ENCODE measurements around the gene HBP1. TPM values are rescaled to one million over a fixed set of nuclear protein-coding genes. Genes with fewer than 3 reads are reported as not detected.

HBP1 gene, protein sequence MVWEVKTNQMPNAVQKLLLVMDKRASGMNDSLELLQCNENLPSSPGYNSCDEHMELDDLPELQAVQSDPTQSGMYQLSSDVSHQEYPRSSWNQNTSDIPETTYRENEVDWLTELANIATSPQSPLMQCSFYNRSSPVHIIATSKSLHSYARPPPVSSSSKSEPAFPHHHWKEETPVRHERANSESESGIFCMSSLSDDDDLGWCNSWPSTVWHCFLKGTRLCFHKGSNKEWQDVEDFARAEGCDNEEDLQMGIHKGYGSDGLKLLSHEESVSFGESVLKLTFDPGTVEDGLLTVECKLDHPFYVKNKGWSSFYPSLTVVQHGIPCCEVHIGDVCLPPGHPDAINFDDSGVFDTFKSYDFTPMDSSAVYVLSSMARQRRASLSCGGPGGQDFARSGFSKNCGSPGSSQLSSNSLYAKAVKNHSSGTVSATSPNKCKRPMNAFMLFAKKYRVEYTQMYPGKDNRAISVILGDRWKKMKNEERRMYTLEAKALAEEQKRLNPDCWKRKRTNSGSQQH
- total RNA-seq (100 to 1,000 TPM in 4 of 5 experiments, 10 to 100 TPM in 1; 34.6 to 219 (median 124) TPM), polyA plus RNA-seq (10 to 100 TPM; 63.9 to 82.9 TPM), total RNA-seq (298 reads per million, percentile 96 among the genes with 10 or more reads in this experiment)

DNA sequence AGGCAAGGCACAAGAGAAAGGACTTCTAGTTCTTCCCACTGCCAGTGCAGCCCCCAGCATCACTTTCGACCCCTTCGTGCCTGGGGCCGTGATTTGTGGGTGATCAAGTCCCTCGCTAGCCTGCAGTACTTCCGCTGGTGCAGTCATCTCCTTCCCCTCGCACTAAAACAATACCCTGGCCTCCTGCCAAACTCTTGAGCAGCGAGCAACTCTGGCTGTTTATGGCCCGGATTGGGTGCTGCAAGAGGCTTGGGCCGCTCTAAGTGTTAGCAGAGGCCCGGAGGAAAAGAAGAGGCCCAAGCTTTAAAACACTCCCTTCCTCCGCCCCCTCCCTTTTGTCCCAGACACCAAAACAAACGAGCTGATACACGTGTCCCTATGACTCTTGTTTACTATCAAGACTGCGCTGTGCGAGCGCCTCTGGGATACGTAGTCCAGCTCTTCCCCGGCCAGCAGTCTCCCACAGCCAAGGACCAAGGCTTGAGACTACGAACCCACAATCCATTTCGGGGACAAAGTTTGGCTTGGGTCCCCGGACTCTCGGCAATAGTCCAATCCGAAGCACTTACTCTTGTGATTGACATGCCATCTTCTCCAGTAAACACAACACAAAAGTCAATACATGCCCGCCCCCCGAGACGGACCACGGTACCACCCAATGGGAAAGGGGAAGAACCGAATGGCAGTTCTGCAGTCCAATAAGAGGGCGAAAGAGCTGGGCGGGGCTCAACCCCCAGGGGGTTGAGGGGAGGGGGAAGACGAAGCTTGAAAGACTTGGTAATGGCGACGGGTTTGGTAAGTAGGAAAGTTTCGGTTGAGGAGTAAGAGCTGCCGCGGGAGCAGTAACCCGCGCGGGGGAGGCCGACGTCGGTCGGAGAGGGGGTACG lies at the start of gene HBP1:
HBP1 (plus strand) TSS at position 771 of the 887 bp plus-strand sequence. CDS start 10,891 bp downstream, outside the sequence.
- peak within 1 kb of the TSS; percentile 92 to 100 (median 96) for H3K4me3 Mint-ChIP-seq
- peaks cover 0 to 28% (median 0%) of the 10 kb centered on the region in 5 donors for H3K27me3 Mint-ChIP-seq
- H3K9me3 ChIP-seq (ENCODE audit: control insufficient read depth in 2 of 3, low read length in 3 of 3), result no peaks in the 10 kb centered on the region
- H3K27ac Mint-ChIP-seq, result peak within 1 kb of the TSS; percentile 98 to 100 (median 99)
- H3K4me1 ChIP-seq (ENCODE audit: control insufficient read depth in 2 of 2, insufficient read depth in 2 of 2, low read length in 2 of 2), result peaks cover 28 to 35% of the 10 kb centered on the region in 2 donors
- H3K9me3 Mint-ChIP-seq, result peaks cover 0 to 2% (median 0%) of the 10 kb centered on the region in 11 donors
- H3K36me3 Mint-ChIP-seq, result peaks cover 0 to 7% (median 0%) of the 10 kb centered on the region in 5 donors
- DNase-seq, result peak; percentile 80 to 100 (median 99)
- CTCF ChIA-PET, result interaction anchor here (0.6 to 6.8 kb wide), 7 partner anchors 13 to 883 kb away, joined by 3 to 67 read pairs (median 4); partner anchors contain the start of gene NAMPT
- H3K4me1 Mint-ChIP-seq, result peaks cover 25 to 50% (median 41%) of the 10 kb centered on the region in 7 donors
- H3K36me3 ChIP-seq (ENCODE audit: control insufficient read depth in 2 of 3, insufficient read depth in 3 of 3, low read length in 3 of 3), result peaks cover 0 to 17% (median 3%) of the 10 kb centered on the region in 3 experiments
- peak within 1 kb of the TSS; percentile 100 for H3K27ac ChIP-seq (ENCODE audit: low read depth, low read length)
- POLR2A ChIA-PET, result interaction anchor here (0.5 to 4.2 kb wide), 42 partner anchors 9 to 1637 kb away, joined by 3 to 79 read pairs (median 5); partner anchors contain the start of genes CBLL1, CCDC71L, COG5 and DNAJB9
- peak; percentile 87 for ATAC-seq
- intact Hi-C loops (cut with micrococcal nuclease), result loop anchor here (1.0 to 5.0 kb wide), 27 partner anchors 12 to 1636 kb away; partner anchors contain the start of genes CCDC71L (in 2 of the 2), COG5 (in 2 of the 2), DLD (in 2 of the 2) and DNAJB9 (in 2 of the 2)
- H3K4me3 ChIP-seq (ENCODE audit: low read length), result peak within 1 kb of the TSS; percentile 84
- H3K27me3 ChIP-seq (ENCODE audit: control insufficient read depth in 2 of 2, insufficient read depth in 2 of 2, low read length in 2 of 2), result no peaks in the 10 kb centered on the region

DNA sequence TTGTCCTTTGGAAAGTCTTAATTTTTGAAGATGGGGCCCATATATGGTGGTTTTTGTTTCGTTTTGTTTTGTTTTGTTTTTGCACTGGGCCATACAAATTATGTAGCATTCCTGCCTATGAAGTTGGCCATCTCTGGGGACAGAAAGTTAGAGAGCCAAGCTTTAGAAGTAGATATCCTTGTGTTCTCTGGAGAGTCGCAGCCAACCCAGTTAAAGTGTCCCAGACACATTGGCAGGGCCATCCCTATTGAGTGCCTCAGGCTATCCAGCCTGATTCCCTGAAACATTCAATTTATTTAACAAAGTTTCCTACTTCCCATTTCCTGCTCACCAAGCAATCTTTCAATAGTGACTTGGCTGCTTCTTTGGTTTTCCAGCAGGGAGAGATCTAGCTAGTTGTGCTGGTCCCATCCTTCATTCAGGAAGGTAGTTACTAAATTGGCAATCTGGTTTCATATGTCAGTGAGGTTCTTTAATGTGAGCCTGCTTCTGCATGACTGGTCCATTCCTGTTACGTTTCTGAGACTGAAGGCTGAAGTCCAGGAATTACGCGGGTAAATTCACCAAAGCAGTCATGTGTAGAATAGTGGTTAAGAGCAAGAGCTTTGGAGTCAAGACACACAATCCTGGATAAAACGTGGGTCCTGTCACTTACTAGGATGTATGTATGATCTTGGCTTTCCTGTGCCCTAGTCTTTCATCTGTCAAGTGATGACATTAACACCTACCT lies 49.3 kb upstream of the HBP1 start:
- ATAC-seq, result no peak
- Mint-ChIP-seq H3K36me3 (peaks cover 0 to 3% (median 0%) of the 10 kb centered on the region in 5 donors), H3K9me3 (no peaks in the 10 kb centered on the region), H3K27ac (no peak overlapping the region), H3K4me1 (peaks cover 0 to 5% (median 1%) of the 10 kb centered on the region in 7 donors), H3K27me3 (peaks cover 0 to 12% (median 9%) of the 10 kb centered on the region in 5 donors), H3K4me3 (no peak overlapping the region)
- POLR2A ChIA-PET, result interaction anchor here (1.1 kb wide), 1 partner anchor 10 kb away, joined by 3 read pairs; no protein-coding TSS in a partner anchor
- intact Hi-C loops (cut with micrococcal nuclease), result loop anchor here in 1 of 2 donors (10.0 kb wide), 1 partner anchor 255 kb away; the partner anchor contains the start of gene PIK3CG
- CTCF ChIA-PET, result interaction anchor here (0.6 kb wide), 1 partner anchor 89 kb away, joined by 3 read pairs; no protein-coding TSS in a partner anchor
- H3K36me3 ChIP-seq (ENCODE audit: control insufficient read depth in 2 of 3, insufficient read depth in 3 of 3, low read length in 3 of 3), result no peaks in the 10 kb centered on the region
- no peaks in the 10 kb centered on the region for H3K4me1 ChIP-seq (ENCODE audit: control insufficient read depth in 2 of 2, insufficient read depth in 2 of 2, low read length in 2 of 2)
- no peak overlapping the region for H3K4me3 ChIP-seq (ENCODE audit: low read length)
- no peak overlapping the region for H3K27ac ChIP-seq (ENCODE audit: low read depth, low read length)
- no peaks in the 10 kb centered on the region for H3K9me3 ChIP-seq (ENCODE audit: control insufficient read depth in 2 of 3, low read length in 3 of 3)
- no peaks in the 10 kb centered on the region for H3K27me3 ChIP-seq (ENCODE audit: control insufficient read depth in 2 of 2, insufficient read depth in 2 of 2, low read length in 2 of 2)
- DNase-seq, result no peak

GRCh38 chr7:107122486-107122911 lies 46.3 kb upstream of the HBP1 start:
- peaks cover 0 to 6% (median 0%) of the 10 kb centered on the region in 5 donors for H3K36me3 Mint-ChIP-seq
- H3K27me3 Mint-ChIP-seq, result peaks cover 0 to 12% (median 0%) of the 10 kb centered on the region in 5 donors
- peaks cover 12 to 25% (median 20%) of the 10 kb centered on the region in 7 donors for H3K4me1 Mint-ChIP-seq
- Histone ChIP-seq H3K36me3 (ENCODE audit: control insufficient read depth in 2 of 3, insufficient read depth in 3 of 3, low read length in 3 of 3) (no peaks in the 10 kb centered on the region), H3K27ac (ENCODE audit: low read depth, low read length) (no peak overlapping the region), H3K9me3 (ENCODE audit: control insufficient read depth in 2 of 3, low read length in 3 of 3) (no peaks in the 10 kb centered on the region), H3K4me3 (ENCODE audit: low read length) (no peak overlapping the region), H3K27me3 (ENCODE audit: control insufficient read depth in 2 of 2, insufficient read depth in 2 of 2, low read length in 2 of 2) (no peaks in the 10 kb centered on the region), H3K4me1 (ENCODE audit: control insufficient read depth in 2 of 2, insufficient read depth in 2 of 2, low read length in 2 of 2) (peaks cover 4 to 16% of the 10 kb centered on the region in 2 donors)
- no peak for ATAC-seq
- intact Hi-C loops (cut with micrococcal nuclease), result loop anchor here in 1 of 2 donors (10.0 kb wide), 1 partner anchor 258 kb away; the partner anchor contains the start of gene PIK3CG
- ChIA-PET POLR2A (interaction anchor here (0.6 kb wide), 1 partner anchor 44 kb away, joined by 3 read pairs; no protein-coding TSS in a partner anchor), CTCF (interaction anchor here (0.7 to 1.4 kb wide), 2 partner anchors 123 to 334 kb away, joined by 3 read pairs; no protein-coding TSS in a partner anchor)
- H3K9me3 Mint-ChIP-seq, result peaks cover 0 to 2% (median 0%) of the 10 kb centered on the region in 11 donors
- no peak for DNase-seq
- no peak overlapping the region for H3K4me3 Mint-ChIP-seq
- no peak overlapping the region for H3K27ac Mint-ChIP-seq

GRCh38 chr7:107123392-107123791 lies 45.4 kb upstream of the HBP1 start:
- Mint-ChIP-seq H3K4me1 (peaks cover 12 to 33% (median 24%) of the 10 kb centered on the region in 7 donors), H3K36me3 (peaks cover 0 to 6% (median 0%) of the 10 kb centered on the region in 5 donors), H3K27me3 (peaks cover 0 to 12% (median 0%) of the 10 kb centered on the region in 5 donors), H3K27ac (peak overlapping the region in 1 of 9 donors; percentile 7), H3K9me3 (peaks cover 0 to 2% (median 0%) of the 10 kb centered on the region in 11 donors), H3K4me3 (no peak overlapping the region)
- DNase-seq, result no peak
- Histone ChIP-seq H3K27ac (ENCODE audit: low read depth, low read length) (no peak overlapping the region), H3K9me3 (ENCODE audit: control insufficient read depth in 2 of 3, low read length in 3 of 3) (no peaks in the 10 kb centered on the region), H3K4me1 (ENCODE audit: control insufficient read depth in 2 of 2, insufficient read depth in 2 of 2, low read length in 2 of 2) (peaks cover 4 to 17% of the 10 kb centered on the region in 2 donors), H3K36me3 (ENCODE audit: control insufficient read depth in 2 of 3, insufficient read depth in 3 of 3, low read length in 3 of 3) (no peaks in the 10 kb centered on the region), H3K4me3 (ENCODE audit: low read length) (no peak overlapping the region), H3K27me3 (ENCODE audit: control insufficient read depth in 2 of 2, insufficient read depth in 2 of 2, low read length in 2 of 2) (no peaks in the 10 kb centered on the region)
- no peak for ATAC-seq
- CTCF ChIA-PET, result interaction anchor here (1.4 kb wide), 1 partner anchor 334 kb away, joined by 3 read pairs; no protein-coding TSS in a partner anchor
- intact Hi-C loops (cut with micrococcal nuclease), result loop anchor here in 1 of 2 donors (10.0 kb wide), 1 partner anchor 259 kb away; the partner anchor contains the start of gene PIK3CG
- POLR2A ChIA-PET, result no interaction called here

DNA sequence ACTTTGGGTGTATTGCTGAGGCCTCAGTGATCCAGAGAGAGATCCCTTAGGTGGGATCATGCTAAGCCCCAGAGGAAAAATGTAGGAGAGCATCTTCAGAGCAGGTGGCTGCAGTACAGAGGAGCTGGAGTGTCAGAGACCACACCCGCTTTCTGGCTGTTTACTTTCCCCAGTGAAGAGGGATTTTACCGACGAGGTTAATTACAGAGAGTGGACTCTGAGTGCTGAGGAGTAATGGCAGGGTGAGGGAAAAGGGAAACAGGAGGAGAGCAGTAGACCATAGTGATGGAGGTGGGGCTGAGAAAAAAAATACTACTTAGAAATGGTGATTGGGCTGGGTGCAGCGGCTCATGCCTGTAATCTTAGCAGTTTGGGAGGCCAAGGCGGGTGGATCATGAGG lies 43.3 kb upstream of the HBP1 start:
- Mint-ChIP-seq H3K9me3 (peaks cover 0 to 2% (median 0%) of the 10 kb centered on the region in 11 donors), H3K36me3 (peaks cover 0 to 6% (median 0%) of the 10 kb centered on the region in 5 donors), H3K4me1 (peaks cover 12 to 33% (median 24%) of the 10 kb centered on the region in 7 donors), H3K27ac (peak overlapping the region; percentile 86 to 96 (median 92)), H3K4me3 (peak overlapping the region; percentile 65 to 85 (median 77)), H3K27me3 (no peaks in the 10 kb centered on the region)
- DNase-seq, result no peak
- intact Hi-C loops (cut with micrococcal nuclease), result loop anchor here in 1 of 2 donors (5.0 to 10.0 kb wide), 2 partner anchors 261 to 1402 kb away; partner anchors contain the start of genes PIK3CG and PNPLA8
- ChIA-PET CTCF (interaction anchor here (0.7 to 1.4 kb wide), 3 partner anchors 21 to 372 kb away, joined by 3 to 6 read pairs (median 3); no protein-coding TSS in a partner anchor), POLR2A (interaction anchor here (0.9 to 2.4 kb wide), 4 partner anchors 13 to 43 kb away, joined by 3 to 28 read pairs (median 3); partner anchors contain the start of gene HBP1)
- no peak for ATAC-seq
- Histone ChIP-seq H3K36me3 (ENCODE audit: control insufficient read depth in 2 of 3, insufficient read depth in 3 of 3, low read length in 3 of 3) (no peaks in the 10 kb centered on the region), H3K9me3 (ENCODE audit: control insufficient read depth in 2 of 3, low read length in 3 of 3) (no peaks in the 10 kb centered on the region), H3K4me3 (ENCODE audit: low read length) (no peak overlapping the region), H3K27ac (ENCODE audit: low read depth, low read length) (peak overlapping the region; percentile 70), H3K4me1 (ENCODE audit: control insufficient read depth in 2 of 2, insufficient read depth in 2 of 2, low read length in 2 of 2) (peaks cover 4 to 17% of the 10 kb centered on the region in 2 donors), H3K27me3 (ENCODE audit: control insufficient read depth in 2 of 2, insufficient read depth in 2 of 2, low read length in 2 of 2) (no peaks in the 10 kb centered on the region)
